Neural cell (in vitro differentiated cells): ENCODE data around the gene BTBD7.

Experiments used
- CTCF ChIP-seq: fragments of 450-650 bp; IDR thresholded peaks from 2 replicates; pipeline ENCODE4 v1.5.1; 2014; ENCODE audit warnings: antibody characterized with exemption, mild to moderate bottlenecking, moderate library complexity; ENCODE audit not compliant: poor library complexity, severe bottlenecking
- MXI1 ChIP-seq: fragments of 450-650 bp; conservative IDR thresholded peaks from 2 replicates; pipeline ENCODE4 v1.6.1; 2014; ENCODE audit warnings: antibody characterized with exemption, mild to moderate bottlenecking; ENCODE audit not compliant: poor library complexity, severe bottlenecking
- REST ChIP-seq: IDR thresholded peaks from 2 replicates; pipeline ENCODE4 v1.6.1; 2012; ENCODE audit warnings: borderline replicate concordance

GRCh38 chr14:93369713-93370266, 37.0 kb upstream of the BTBD7 start:
- no peak for TF ChIP-seq CTCF
- no peak for TF ChIP-seq MXI1
- TF ChIP-seq REST: no peak
